ENCODE data around the gene AKAP13.
A peak's percentile ranks its signal among the peaks of the same experiment; 100 is the strongest.

AKAP13 gene

GRCh38 chr15:85388566-85389305 is 8.3 kb downstream of the AKAP13 start:
- DNase-seq (ENCODE audit: low read depth in 1 of 2, low spot score in 1 of 2), result no peak

GRCh38 chr15:85389306-85389650 is 8.9 kb downstream of the AKAP13 start:
- no peak for DNase-seq (ENCODE audit: low read depth in 1 of 2, low spot score in 1 of 2)

GRCh38 chr15:85389772-85390171 is 9.4 kb downstream of the AKAP13 start:
- no peak for DNase-seq (ENCODE audit: low read depth in 1 of 2, low spot score in 1 of 2)

GRCh38 chr15:85393210-85393609 is 12.8 kb downstream of the AKAP13 start:
- DNase-seq (ENCODE audit: low read depth in 1 of 2, low spot score in 1 of 2), result no peak

GRCh38 chr15:85394554-85395333 is 14.3 kb downstream of the AKAP13 start:
- DNase-seq (ENCODE audit: low read depth in 1 of 2, low spot score in 1 of 2), result no peak

GRCh38 chr15:85396554-85396953 is 16.2 kb downstream of the AKAP13 start:
- no peak for DNase-seq (ENCODE audit: low read depth in 1 of 2, low spot score in 1 of 2)

GRCh38 chr15:85397151-85397550 is 16.7 kb downstream of the AKAP13 start:
- no peak for DNase-seq (ENCODE audit: low read depth in 1 of 2, low spot score in 1 of 2)

- no peak for DNase-seq (ENCODE audit: low read depth in 1 of 2, low spot score in 1 of 2)
These were observed 17.5 kb downstream of the AKAP13 start for GRCh38 chr15:85397926-85398325.

GRCh38 chr15:85398822-85399221 is 18.4 kb downstream of the AKAP13 start:
- DNase-seq (ENCODE audit: low read depth in 1 of 2, low spot score in 1 of 2), result no peak

GRCh38 chr15:85399627-85400026 is 19.2 kb downstream of the AKAP13 start:
- DNase-seq (ENCODE audit: low read depth in 1 of 2, low spot score in 1 of 2), result no peak

GRCh38 chr15:85400606-85401005 is 20.2 kb downstream of the AKAP13 start:
- DNase-seq (ENCODE audit: low read depth in 1 of 2, low spot score in 1 of 2), result no peak

- no peak for DNase-seq (ENCODE audit: low read depth in 1 of 2, low spot score in 1 of 2)
These were observed 20.8 kb downstream of the AKAP13 start for GRCh38 chr15:85401108-85401774.

- no peak for DNase-seq (ENCODE audit: low read depth in 1 of 2, low spot score in 1 of 2)
These were observed 21.9 kb downstream of the AKAP13 start for GRCh38 chr15:85402195-85402881.

- no peak for DNase-seq (ENCODE audit: low read depth in 1 of 2, low spot score in 1 of 2)
These were observed 23.3 kb downstream of the AKAP13 start for GRCh38 chr15:85403745-85404144.

- DNase-seq (ENCODE audit: low read depth in 1 of 2, low spot score in 1 of 2), result no peak
These were observed 23.9 kb downstream of the AKAP13 start for GRCh38 chr15:85404176-85404917.

GRCh38 chr15:85404918-85405866 is 24.8 kb downstream of the AKAP13 start:
- no peak for DNase-seq (ENCODE audit: low read depth in 1 of 2, low spot score in 1 of 2)

GRCh38 chr15:85406916-85407315 is 26.5 kb downstream of the AKAP13 start:
- no peak for DNase-seq (ENCODE audit: low read depth in 1 of 2, low spot score in 1 of 2)

GRCh38 chr15:85407421-85408269 is 27.2 kb downstream of the AKAP13 start:
- peak; percentile 13 to 32 for DNase-seq (ENCODE audit: low read depth in 1 of 2, low spot score in 1 of 2)

GRCh38 chr15:85408270-85408746 is 27.9 kb downstream of the AKAP13 start:
- peak in 1 of 2 donors; percentile 59 for DNase-seq (ENCODE audit: low read depth in 1 of 2, low spot score in 1 of 2)
